ENCODE measurements around the gene ITM2B.

Gene ITM2B

DNA sequence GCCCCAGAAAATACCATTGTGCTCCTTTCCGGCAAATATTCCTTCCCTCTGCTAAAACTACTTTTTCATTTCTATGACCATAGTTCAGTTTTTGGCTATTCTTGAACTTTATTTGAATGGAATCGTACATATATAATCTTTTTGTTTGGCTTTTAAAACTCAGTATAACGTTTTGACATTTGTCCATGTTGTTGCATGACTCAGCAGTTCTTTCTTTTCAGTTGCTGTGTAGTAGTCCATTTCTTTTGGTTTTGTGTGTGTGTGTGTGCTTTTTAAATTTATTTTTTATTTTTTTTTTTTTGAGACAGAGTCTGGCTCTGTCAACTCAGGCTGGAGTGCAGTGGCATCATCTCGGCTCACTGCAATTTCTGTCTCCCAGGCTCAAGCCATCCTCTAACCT lies 35.0 kb downstream of the ITM2B start:
- Histone ChIP-seq H3K4me3 (replicated peaks; ENCODE audit: insufficient read depth, low read length) (no peak overlapping the region), H3K27me3 (ENCODE audit: insufficient read depth, poor library complexity, severe bottlenecking) (no peaks in the 10 kb centered on the region), H3K27ac (replicated peaks) (no peak overlapping the region)
- DNase-seq (ENCODE audit: low read depth in 1 of 2, low spot score in 1 of 2): no peak
- TF ChIP-seq SPI1 (IDR thresholded peaks at IDR 0.05; ENCODE audit: borderline replicate concordance, low read depth) (no peak), GABPA (IDR thresholded peaks at IDR 0.05; ENCODE audit: low read depth) (no peak), POLR2AphosphoS5 (IDR thresholded peaks at IDR 0.05; ENCODE audit: low read depth) (no peak), REST (IDR thresholded peaks at IDR 0.05; ENCODE audit: insufficient replicate concordance, low read depth) (no peak)
- TF ChIP-seq, protein P1, sequence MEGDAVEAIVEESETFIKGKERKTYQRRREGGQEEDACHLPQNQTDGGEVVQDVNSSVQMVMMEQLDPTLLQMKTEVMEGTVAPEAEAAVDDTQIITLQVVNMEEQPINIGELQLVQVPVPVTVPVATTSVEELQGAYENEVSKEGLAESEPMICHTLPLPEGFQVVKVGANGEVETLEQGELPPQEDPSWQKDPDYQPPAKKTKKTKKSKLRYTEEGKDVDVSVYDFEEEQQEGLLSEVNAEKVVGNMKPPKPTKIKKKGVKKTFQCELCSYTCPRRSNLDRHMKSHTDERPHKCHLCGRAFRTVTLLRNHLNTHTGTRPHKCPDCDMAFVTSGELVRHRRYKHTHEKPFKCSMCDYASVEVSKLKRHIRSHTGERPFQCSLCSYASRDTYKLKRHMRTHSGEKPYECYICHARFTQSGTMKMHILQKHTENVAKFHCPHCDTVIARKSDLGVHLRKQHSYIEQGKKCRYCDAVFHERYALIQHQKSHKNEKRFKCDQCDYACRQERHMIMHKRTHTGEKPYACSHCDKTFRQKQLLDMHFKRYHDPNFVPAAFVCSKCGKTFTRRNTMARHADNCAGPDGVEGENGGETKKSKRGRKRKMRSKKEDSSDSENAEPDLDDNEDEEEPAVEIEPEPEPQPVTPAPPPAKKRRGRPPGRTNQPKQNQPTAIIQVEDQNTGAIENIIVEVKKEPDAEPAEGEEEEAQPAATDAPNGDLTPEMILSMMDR (IDR thresholded peaks at IDR 0.05; ENCODE audit: insufficient read depth, low read length): no peak

DNA sequence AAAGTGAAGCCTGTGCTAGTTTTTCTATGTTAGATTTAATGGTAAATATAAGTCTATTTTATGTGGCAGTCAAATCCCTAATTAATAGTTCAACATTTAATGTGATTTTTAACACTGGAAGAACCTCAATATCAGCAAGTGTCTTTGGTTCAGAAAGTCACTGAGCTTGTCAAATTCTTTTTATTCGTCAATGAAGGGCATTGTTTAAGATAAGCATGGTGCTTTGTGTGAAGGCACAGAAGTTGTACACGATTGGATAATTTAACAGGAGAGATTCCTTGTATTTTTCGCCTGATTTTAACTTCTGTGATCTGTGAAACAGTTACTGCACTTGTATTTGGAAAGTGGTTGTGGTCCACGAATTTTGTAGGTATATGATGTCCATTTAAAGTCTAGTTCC lies 40.3 kb downstream of the ITM2B start:
- DNase-seq (ENCODE audit: low read depth in 1 of 2, low spot score in 1 of 2): no peak
- Histone ChIP-seq H3K27me3 (ENCODE audit: insufficient read depth, poor library complexity, severe bottlenecking) (no peaks in the 10 kb centered on the region), H3K27ac (replicated peaks) (no peak overlapping the region), H3K4me3 (replicated peaks; ENCODE audit: insufficient read depth, low read length) (no peak overlapping the region)
- TF ChIP-seq POLR2AphosphoS5 (IDR thresholded peaks at IDR 0.05; ENCODE audit: low read depth) (no peak), SPI1 (IDR thresholded peaks at IDR 0.05; ENCODE audit: borderline replicate concordance, low read depth) (no peak), GABPA (IDR thresholded peaks at IDR 0.05; ENCODE audit: low read depth) (no peak), REST (IDR thresholded peaks at IDR 0.05; ENCODE audit: insufficient replicate concordance, low read depth) (no peak)
- TF ChIP-seq, protein P1 (IDR thresholded peaks at IDR 0.05; ENCODE audit: insufficient read depth, low read length): no peak

DNA sequence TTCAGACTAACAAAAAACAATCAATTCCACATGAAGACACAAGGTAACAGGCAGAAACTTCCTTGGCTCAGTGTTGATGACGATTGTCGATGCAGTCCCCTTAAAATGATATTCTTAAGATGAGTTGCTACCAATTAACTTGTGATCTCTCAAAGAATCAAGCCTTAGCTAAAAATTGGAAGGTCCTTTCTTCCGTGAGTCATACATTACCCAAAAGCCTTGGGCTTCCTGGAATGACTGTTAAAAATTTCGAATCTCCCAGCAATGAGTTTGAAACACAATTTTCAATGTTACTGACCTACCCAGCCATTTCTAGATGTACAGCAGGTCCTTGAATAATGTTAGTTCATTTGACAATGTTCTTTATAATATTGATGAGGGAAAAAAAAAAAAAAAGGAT lies 42.5 kb downstream of the ITM2B start:
- H3K27ac ChIP-seq (replicated peaks): no peak overlapping the region
- TF ChIP-seq, protein P1 (IDR thresholded peaks at IDR 0.05; ENCODE audit: insufficient read depth, low read length): no peak
- TF ChIP-seq SPI1 (IDR thresholded peaks at IDR 0.05; ENCODE audit: borderline replicate concordance, low read depth): no peak
- no peak for TF ChIP-seq REST (IDR thresholded peaks at IDR 0.05; ENCODE audit: insufficient replicate concordance, low read depth)
- no peak for TF ChIP-seq POLR2AphosphoS5 (IDR thresholded peaks at IDR 0.05; ENCODE audit: low read depth)
- TF ChIP-seq GABPA (IDR thresholded peaks at IDR 0.05; ENCODE audit: low read depth): no peak
- no peak overlapping the region for H3K4me3 ChIP-seq (replicated peaks; ENCODE audit: insufficient read depth, low read length)
- H3K27me3 ChIP-seq (ENCODE audit: insufficient read depth, poor library complexity, severe bottlenecking): no peaks in the 10 kb centered on the region
- DNase-seq (ENCODE audit: low read depth in 1 of 2, low spot score in 1 of 2): no peak

Measured in HL-60 (cell line).